WERI-Rb-1 (cell line): ENCODE results near the gene ME2.
A peak's percentile ranks its signal among the peaks of the same experiment; 100 is the strongest.

Experiments used
- DNase-seq: peaks from one replicate; pipeline ENCODE4 v3.0.0-alpha.2; 2020
- H3K27ac ChIP-seq: fragments of 250-450 bp; sonication (Bioruptor Pico); 2 replicates; pipeline ENCODE4 v1.5.1; 2020; ENCODE audit warnings: mild to moderate bottlenecking, moderate library complexity
- H3K27me3 ChIP-seq: fragments of 250-450 bp; sonication (Bioruptor Pico); 2 replicates; pipeline ENCODE4 v1.5.1; 2021; ENCODE audit warnings: mild to moderate bottlenecking, low read depth, moderate library complexity; ENCODE audit not compliant: insufficient read depth, severe bottlenecking
- H3K36me3 ChIP-seq: fragments of 250-450 bp; sonication (Bioruptor Pico); 2 replicates; pipeline ENCODE4 v1.5.1; 2020; ENCODE audit warnings: mild to moderate bottlenecking, moderate library complexity
- H3K4me3 ChIP-seq: 2 replicates; pipeline ENCODE4 v1.5.1; 2011; ENCODE audit warnings: low read depth, mild to moderate bottlenecking, control low read depth, low read length
- H3K9me3 ChIP-seq: fragments of 250-450 bp; sonication (Bioruptor Pico); 2 replicates; pipeline ENCODE4 v1.5.1; 2021; ENCODE audit warnings: mild to moderate bottlenecking, moderate library complexity; ENCODE audit not compliant: severe bottlenecking
- TF ChIP-seq, protein P1 (sequence below): IDR thresholded peaks from 2 replicates; pipeline ENCODE4 v1.5.1; 2011; ENCODE audit warnings: low read depth, mild to moderate bottlenecking, control low read depth, inconsistent platforms, low read length

ME2 gene

DNA sequence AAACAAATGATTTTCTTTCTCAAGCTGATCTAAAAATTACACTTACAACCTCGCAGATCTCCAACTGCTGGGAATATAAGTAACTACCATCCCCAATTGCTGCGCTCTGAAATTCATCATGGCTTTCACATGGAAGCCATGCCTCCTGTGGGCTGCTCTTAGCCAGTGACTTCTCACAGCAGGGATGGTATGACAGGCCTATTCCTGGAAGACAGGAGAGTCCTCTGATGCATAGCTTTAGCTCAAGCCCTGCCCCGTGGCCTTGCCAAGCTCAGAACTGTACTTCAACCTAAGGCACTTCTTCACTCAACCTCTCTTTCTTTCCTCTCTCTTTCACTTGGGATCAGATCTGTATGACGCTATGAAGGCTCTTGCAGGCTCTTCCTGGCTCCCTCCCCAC, 76.3 kb downstream of the ME2 start:
- H3K9me3 ChIP-seq = no peaks in the 10 kb centered on the region
- no peak overlapping the region for H3K27ac ChIP-seq
- TF ChIP-seq, protein P1, sequence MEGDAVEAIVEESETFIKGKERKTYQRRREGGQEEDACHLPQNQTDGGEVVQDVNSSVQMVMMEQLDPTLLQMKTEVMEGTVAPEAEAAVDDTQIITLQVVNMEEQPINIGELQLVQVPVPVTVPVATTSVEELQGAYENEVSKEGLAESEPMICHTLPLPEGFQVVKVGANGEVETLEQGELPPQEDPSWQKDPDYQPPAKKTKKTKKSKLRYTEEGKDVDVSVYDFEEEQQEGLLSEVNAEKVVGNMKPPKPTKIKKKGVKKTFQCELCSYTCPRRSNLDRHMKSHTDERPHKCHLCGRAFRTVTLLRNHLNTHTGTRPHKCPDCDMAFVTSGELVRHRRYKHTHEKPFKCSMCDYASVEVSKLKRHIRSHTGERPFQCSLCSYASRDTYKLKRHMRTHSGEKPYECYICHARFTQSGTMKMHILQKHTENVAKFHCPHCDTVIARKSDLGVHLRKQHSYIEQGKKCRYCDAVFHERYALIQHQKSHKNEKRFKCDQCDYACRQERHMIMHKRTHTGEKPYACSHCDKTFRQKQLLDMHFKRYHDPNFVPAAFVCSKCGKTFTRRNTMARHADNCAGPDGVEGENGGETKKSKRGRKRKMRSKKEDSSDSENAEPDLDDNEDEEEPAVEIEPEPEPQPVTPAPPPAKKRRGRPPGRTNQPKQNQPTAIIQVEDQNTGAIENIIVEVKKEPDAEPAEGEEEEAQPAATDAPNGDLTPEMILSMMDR = no peak
- no peak for DNase-seq
- no peaks in the 10 kb centered on the region for H3K27me3 ChIP-seq
- H3K36me3 ChIP-seq = no peaks in the 10 kb centered on the region
- H3K4me3 ChIP-seq = no peak overlapping the region

DNA sequence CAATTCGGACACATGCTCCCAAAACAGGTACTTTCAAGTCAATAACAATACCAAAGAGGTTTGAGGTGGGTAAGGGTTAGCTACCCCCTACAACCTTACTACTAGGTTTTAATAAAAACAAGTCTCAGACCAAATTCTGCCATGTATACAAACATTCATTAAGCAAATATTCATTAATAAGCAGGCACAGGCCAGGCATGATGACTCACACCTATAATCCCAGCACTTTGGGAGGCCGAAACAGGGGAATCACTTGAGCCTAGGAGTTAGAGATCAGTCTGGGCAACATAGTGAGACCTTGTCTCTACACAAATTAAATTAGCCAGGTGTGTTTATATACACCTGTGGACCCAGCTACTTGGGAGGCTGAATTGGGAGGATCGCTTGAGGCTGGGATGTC, 77.2 kb downstream of the ME2 start:
- H3K9me3 ChIP-seq = peaks cover 2% of the 10 kb centered on the region
- no peak overlapping the region for H3K27ac ChIP-seq
- H3K36me3 ChIP-seq = no peaks in the 10 kb centered on the region
- no peak overlapping the region for H3K4me3 ChIP-seq
- TF ChIP-seq, protein P1 = no peak
- no peaks in the 10 kb centered on the region for H3K27me3 ChIP-seq
- DNase-seq = no peak

DNA sequence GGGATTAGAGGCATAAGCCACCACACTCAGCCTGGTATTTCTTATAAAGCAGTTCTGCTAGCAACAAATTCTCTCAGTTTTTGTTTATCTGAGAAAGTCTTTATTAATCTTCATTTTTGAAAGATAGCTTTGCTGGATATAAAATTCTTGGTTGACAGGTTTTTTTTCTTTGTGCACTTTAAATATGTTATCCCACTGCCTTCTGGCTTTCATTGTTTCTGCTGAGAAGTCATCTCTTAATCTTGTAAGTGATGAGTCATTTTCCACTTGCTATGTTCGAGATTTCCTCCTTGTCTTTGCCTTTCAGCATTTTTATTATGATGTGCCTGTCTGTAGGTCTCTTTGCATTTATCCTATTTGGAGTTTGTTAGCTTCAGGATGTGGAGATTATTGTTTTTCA, 83.1 kb downstream of the ME2 start:
- DNase-seq = no peak
- H3K27me3 ChIP-seq = no peaks in the 10 kb centered on the region
- TF ChIP-seq, protein P1 = no peak
- no peaks in the 10 kb centered on the region for H3K36me3 ChIP-seq
- no peak overlapping the region for H3K4me3 ChIP-seq
- H3K9me3 ChIP-seq = peaks cover 20% of the 10 kb centered on the region
- H3K27ac ChIP-seq = no peak overlapping the region

DNA sequence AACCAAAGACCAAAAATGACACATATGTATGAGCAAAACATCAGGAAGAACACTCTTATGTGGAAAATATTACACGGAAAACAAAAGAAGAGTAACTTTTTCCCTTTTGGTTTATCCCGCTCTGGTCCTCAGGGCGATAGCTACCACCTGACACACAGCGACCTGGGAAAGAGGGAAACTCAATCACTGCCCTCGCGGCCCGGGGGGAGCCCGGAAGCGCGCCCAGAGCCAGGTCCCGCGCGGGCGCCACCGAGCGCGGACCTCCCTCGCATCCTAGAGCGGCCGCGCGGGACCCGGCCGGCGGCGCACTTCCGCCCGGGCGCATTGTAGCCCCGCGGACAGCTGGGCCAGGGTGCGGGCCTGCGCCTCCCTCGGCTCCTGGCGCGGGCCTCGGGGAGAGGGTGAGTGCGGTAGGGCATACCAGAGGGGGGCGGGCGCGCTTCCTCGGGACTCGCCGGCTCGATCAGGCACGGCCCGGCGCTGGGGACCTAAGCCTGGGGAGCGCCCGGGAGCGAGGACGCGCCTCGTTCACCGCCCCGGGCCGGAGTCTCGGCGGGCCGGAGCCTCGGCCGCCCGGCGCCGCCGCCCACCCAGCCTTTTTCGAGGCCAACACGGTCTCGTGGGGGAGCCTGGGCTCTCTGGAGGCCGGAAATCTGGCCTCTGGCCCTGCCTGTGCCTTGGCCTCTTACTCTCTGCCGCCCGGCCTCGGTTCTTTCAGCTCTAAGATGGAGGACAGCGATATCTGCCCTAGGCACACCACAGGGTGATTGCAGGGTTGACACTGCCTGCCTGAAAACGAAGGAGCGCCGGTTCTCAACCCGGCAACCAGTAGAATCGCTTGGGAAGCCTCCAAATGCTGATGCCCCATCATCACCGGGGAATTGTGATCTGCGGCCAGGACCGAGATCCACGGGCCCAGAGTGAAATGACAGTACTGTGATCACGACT, 89.1 kb downstream of the ME2 start, which contains the start of gene ELAC1:
Gene ELAC1 (plus strand): TSS at position 327 of the 948 bp plus-strand sequence. CDS start 6,365 bp downstream, outside the sequence.
- peak; percentile 86 for DNase-seq
- peaks cover 4% of the 10 kb centered on the region; the same call in 1 of the 2 replicates for H3K36me3 ChIP-seq
- H3K4me3 ChIP-seq = peak within 1 kb of the TSS; percentile 95
- no peaks in the 10 kb centered on the region for H3K27me3 ChIP-seq
- H3K9me3 ChIP-seq = peaks cover 3% of the 10 kb centered on the region
- TF ChIP-seq, protein P1 = no peak
- peak within 1 kb of the TSS; percentile 94 for H3K27ac ChIP-seq

DNA sequence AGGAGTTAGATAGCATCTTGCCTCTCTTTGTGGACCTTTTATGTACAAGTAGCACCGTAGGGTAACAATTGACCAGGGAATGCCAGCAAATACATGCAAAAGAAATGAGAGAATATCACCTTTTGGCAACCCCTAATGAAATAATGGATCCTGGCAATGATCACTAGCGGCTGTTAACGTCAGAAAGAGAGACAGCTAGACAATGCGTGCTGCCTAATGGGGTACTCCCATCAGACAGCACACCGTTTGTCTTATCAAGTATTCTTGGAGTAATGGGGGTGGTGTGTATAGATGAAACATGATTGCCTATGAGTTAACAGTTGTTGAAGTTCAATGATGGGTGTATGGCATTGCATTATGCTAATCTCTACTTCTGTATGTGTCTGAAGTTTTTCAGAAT, 90.5 kb downstream of the ME2 start:
- Histone ChIP-seq H3K27me3 (no peaks in the 10 kb centered on the region), H3K4me3 (no peak overlapping the region), H3K27ac (no peak overlapping the region), H3K9me3 (peaks cover 3% of the 10 kb centered on the region), H3K36me3 (peaks cover 4% of the 10 kb centered on the region; the same call in 1 of the 2 replicates)
- DNase-seq = no peak
- TF ChIP-seq, protein P1 = no peak
